Measurements from ENCODE around the gene FSTL3.
A peak's percentile ranks its signal among the peaks of the same experiment; 100 is the strongest.
"Not testable (repeated sequence)": the region's sequence is repeated elsewhere in the genome, so short reads cannot be mapped to it uniquely, and the experiment has no call there.

The FSTL3 gene

GRCh38 chr19:676339-677105 is at the start of gene FSTL3:
Gene FSTL3, plus strand, starts transcription at chr19:676392. Its CDS starts 32 bp downstream, at chr19:676424.
- DNase-seq: no peak

GRCh38 chr19:626566-626965 is 49.6 kb upstream of the FSTL3 start:
- DNase-seq: not testable (repeated sequence)

GRCh38 chr19:628168-628567 is 48.0 kb upstream of the FSTL3 start:
- no peak for DNase-seq

DNA sequence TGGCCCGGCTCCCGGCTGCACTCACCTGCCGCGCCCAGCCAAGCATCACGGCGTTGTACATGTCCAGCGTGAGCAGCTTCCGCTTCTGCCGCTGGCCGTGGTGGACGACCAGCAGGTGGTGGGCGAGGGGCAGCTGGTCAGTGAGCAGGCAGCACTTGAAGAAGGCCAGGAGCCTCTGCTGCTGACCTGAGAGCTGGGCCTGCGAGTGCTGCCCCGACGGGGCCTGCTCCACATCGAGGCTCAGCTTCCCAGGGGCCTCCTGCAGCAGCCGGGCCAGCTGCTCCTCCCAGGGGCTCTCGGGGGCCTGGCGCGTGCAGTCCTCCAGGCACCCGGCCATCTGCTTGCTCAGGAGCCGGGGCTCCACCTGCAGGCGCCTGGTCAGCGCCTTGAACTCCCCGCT is 46.7 kb upstream of the FSTL3 start:
- DNase-seq: not testable (repeated sequence)

- no peak for DNase-seq
Measured at GRCh38 chr19:629961-630714, 46.1 kb upstream of the FSTL3 start.

DNA sequence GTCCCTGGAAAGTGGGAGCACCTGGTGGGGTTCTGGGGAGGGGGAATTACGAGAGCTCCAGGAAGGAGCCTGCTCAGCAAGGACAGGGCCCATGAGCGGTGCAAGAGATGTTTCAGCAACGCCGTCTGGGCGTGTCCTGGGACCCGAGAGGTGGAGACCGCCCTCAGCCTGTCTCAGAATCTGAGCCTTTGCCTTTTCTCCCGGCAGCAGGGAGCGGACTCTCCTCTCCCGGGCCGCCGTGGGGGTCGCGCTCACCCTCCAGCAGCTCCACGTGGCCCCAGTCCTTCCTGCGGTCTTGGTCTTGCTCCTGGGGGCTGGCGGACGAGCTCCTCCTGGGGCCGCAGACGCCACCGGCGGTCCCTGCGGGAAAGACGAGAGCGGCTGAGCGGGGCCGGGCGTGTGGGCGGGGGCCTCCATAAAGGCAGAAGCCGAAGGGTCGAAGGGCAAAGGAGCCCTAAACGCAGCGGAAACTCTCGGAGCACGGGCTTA is 43.6 kb upstream of the FSTL3 start:
- DNase-seq: no peak

DNA sequence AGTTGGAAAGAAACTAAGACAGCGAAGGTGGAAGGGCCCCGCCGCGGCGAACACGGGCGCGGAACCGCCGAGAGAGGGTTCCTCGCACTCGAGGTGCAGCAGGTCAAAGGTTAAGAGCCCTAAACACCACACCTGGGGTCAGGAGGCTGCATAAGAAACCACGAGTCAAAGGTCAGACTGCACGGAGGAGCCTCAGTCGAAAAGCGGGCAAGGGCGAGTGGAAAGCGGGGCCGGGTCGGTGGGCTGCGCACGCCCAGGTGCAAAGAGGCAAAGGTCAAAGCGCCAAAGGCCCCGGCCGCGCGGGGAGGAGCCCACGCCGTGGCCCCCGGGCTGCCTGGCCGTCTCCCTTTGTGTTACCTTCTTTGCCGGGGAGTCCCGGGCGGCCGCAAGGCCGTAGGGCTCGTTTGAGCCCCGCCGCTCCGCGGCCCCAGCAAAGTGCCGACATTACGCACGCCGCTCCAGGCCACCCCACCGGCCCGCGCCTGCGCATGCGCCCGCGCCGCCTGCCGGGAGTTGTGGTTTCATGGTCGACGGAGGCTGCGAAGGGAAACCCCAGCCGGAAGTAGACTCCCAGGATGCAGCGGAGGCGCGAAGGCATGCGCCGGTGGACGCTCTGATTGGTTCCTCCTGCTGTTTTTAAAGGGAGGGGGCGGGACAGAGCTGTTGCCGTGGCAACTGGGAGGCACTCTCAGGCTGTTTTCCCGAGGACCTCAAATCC is 43.0 kb upstream of the FSTL3 start, which contains the start of gene POLRMT:
TSS of gene POLRMT (minus strand) at position 470 of the 718 bp plus-strand sequence. CDS start at position 445, 25 bp downstream.
- peak; percentile 97 for DNase-seq

- no peak for DNase-seq
Measured at GRCh38 chr19:633786-634639, 42.2 kb upstream of the FSTL3 start.

DNA sequence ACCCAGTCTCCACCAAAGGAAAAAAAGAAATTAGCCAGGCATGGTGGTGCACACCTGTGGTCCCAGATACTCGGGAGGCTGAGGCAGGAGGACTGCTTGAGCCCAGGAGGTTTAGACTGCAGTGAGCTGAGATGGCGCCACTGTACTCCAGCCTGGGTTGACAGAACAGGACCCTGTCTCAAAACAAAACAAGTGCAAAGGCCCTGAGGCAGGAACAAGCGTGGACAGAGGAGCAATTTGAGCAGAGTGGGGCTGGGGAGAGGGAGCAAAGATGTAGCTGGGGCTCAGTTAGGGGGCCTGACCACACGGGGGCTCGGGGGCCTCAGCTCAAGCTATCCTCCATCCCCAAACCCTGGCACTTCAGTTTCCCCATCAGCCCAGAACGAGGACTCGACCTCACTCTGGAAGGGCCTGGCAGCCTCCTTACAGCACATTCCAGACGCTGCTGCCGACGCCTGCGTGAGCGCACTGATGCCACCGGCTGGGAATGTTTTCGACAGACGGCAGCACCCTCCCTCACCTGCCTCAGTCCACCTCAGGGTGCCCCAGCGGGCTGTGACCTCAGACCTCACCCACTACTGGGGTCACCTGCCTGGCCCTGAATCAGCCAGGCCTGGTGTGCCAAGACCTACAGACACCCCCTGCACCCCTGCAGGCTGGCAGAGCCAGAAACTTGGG is 41.1 kb upstream of the FSTL3 start:
- DNase-seq: no peak

DNA sequence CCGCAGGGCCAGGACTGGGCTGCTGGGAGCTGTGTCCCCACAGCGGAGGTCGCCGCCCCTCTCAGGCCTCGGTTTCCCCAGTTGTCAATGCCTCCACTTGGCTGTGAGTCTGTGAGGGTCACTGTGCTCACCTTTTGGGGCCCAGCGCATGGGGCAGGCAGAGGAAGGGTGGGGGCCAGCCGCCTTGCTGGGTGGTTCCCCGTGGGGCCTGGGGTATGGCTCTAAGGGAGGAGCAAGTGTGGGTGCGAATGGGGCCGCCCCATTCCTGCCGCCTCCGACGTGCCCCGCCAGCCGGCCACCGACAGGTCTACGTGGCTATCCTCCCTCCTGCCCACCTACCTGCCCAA is 37.3 kb upstream of the FSTL3 start:
- DNase-seq: no peak

DNA sequence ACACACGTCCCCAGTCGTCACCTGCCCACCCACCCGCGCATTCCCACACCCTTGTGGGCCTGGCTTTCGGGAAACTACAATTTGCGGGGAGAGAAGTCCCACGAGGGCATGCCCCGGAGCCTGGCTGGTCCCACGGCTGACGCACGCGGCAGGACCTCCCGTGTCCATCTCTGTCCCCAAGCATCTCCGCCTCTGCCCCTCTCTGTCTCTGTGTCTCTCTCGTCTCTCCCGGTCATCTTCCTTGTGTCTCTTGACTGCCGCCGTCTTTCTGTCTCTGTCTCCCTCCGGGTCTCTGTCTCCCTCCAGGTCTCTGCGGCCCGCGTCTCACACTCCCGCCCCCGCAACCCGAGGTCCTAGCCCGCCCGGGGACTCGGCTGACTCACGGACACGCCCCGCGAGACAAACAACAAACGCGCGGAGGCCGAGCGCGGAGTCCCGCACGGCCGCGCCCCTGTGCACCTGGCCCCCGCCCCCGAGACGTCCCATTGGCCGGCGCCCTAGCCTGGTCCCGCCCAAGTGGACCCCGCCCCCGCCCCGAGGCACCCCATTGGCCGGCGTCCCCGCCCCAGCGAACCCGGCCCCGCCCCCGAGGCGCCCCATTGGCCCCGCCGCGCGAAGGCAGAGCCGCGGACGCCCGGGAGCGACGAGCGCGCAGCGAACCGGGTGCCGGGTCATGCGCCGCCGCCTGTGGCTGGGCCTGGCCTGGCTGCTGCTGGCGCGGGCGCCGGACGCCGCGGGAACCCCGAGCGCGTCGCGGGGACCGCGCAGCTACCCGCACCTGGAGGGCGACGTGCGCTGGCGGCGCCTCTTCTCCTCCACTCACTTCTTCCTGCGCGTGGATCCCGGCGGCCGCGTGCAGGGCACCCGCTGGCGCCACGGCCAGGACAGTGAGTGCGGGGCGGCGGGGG is 36.7 kb upstream of the FSTL3 start, which contains the start of gene FGF22:
TSS of gene FGF22 (plus strand) at position 627 of the 908 bp plus-strand sequence. CDS start at position 674, 47 bp downstream.
- peak; percentile 73 for DNase-seq

GRCh38 chr19:640161-640558 is 36.0 kb upstream of the FSTL3 start:
- DNase-seq: no peak

- DNase-seq: no peak
Measured at GRCh38 chr19:640606-641189, 35.5 kb upstream of the FSTL3 start.

DNA sequence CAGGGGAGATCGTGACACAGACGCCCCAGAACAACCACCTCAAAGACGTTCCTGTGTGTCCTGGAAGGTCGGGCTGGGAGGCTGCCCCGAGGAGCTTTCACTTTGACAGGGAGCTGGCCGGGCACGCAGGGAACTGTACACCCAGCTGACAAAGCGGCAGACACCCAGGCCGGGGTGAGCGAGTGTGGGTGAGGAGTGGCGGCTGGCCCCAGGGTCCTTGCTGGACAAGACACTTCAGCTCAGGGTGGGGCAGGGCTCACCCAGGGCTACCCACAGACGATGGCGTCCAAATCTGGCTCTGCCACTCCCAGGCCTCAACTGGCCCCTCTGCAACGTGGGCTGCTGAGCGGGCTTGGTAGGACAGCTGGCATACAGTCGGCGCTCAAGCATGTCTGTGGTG is 34.5 kb upstream of the FSTL3 start:
- no peak for DNase-seq

DNA sequence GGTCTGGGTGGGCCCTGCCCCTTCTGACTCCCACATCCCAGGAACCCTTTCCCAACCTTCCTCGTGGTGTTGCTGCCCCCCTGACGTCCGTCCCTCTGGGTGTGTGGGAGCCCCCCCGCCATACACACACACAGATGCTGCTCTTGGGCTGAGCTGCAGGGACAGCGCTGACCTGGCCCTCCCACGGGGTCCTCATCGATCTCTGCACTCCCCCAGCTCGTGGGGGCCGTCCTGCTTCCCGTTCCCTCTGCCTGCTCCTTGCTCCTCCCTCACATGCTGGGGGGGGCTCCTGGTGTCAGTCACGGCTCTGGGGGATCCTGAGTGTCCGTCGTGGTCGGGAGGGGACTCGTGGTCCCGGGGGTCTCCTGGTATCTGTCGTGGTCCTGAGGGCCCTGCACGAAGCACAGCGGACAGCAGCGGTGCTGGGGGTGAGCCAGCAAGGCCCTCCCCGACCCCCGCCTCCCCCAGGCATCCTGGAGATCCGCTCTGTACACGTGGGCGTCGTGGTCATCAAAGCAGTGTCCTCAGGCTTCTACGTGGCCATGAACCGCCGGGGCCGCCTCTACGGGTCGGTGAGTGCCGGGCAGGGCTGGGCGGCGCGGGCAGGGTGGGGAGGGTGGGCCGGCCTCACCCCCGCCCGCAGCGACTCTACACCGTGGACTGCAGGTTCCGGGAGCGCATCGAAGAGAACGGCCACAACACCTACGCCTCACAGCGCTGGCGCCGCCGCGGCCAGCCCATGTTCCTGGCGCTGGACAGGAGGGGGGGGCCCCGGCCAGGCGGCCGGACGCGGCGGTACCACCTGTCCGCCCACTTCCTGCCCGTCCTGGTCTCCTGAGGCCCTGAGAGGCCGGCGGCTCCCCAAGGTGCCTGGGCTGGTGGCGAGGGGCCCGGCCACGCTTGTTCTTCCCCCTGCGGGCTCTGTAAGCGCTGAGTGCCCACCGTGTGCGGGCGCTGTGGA is 33.1 kb upstream of the FSTL3 start:
- no peak for DNase-seq

GRCh38 chr19:643736-644135 is 32.5 kb upstream of the FSTL3 start:
- DNase-seq: no peak

DNA sequence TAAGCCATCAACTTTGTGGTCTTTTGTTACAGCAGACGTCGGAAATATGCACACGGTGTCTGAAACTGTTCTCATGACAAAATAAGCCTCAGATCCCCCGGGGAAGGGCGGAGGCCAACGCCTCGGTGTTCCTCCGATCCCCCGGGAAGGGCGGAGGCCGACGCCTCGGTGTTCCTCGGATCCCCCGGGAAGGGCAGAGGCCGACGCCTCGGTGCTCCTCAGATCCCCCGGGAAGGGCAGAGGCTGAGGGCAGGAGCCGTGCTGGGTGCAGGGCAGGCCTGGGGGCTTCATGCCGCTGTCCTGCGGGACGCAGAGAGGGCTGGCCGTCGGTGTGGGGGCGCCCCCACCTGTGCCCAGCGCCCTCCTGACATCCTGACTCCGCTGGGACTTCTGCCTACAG is 31.8 kb upstream of the FSTL3 start:
- no peak for DNase-seq

- no peak for DNase-seq
Measured at GRCh38 chr19:644789-645188, 31.4 kb upstream of the FSTL3 start.

Data from NCI-H446 treated with DMSO at 0.1 percent for 48 hours (cell line).